GM13976 (cell line): Measurements from ENCODE around the gene PLEKHG4B.

ENCODE experiments used
- DNase-seq: peaks from one replicate; pipeline ENCODE4 v3.0.0; 2012; ENCODE audit warnings: low spot score
- in situ Hi-C: fragments of 300-500 bp; cut with MboI; formaldehyde crosslinking; loops from one replicate; pipeline ENCODE4 v1.12.0; 2022; ENCODE audit warnings: low sequenced_read_pairs, mixed read lengths, inconsistent platforms; ENCODE audit not compliant: unreplicated experiment
- TF ChIP-seq, protein P1 (sequence below): IDR thresholded peaks from 2 replicates; pipeline ENCODE4 v1.5.1; 2012; ENCODE audit warnings: borderline replicate concordance, mild to moderate bottlenecking; ENCODE audit not compliant: insufficient read depth; ENCODE audit errors: extremely low read depth, missing control alignments, control extremely low read depth

PLEKHG4B gene

DNA sequence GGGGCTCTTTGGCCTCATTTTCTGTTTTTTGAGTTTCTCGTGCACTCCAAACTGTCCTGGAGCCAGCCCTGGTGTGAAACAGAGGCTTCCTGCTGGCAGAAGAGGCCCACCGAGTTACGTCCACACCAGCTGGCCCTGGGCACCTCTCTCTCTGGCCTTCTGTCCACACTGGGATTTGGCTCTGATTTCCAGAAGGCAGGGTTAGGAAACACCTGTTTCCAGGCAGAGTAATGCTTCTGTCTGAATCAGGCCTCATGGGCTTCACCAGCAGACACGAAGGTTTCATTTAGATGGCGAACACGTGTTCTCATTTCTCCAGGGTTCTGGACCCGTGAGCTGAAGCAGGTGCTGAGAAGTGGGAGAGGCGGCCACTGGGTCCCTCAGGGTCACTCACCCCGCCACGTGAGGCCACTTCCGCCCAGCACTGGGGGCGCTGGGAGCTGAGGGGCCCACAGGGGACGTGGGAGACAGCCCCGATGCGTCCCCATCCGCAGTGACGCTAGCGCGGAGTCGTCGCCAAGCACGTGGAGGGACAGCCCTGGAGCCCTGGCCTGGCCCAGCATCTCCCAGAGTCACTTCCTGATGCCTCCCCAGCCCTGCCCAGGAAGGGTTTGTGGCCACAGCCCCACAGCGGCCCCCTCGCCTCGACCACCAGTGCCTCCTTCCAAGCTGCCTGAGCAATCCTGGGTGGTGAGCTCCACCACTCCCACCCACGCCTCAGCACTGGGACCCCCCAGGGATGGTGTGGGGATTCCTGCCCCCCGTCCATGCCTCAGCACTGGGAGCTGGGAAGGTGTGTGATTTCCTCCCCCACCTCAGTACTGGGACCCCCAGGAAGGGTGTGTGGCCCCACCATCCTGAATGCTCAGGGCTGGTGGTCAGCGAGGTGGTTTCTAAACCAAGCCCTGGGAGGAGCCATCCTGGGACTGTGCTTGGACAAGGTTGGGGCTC, 94.4 kb downstream of the PLEKHG4B start:
- TF ChIP-seq, protein P1, sequence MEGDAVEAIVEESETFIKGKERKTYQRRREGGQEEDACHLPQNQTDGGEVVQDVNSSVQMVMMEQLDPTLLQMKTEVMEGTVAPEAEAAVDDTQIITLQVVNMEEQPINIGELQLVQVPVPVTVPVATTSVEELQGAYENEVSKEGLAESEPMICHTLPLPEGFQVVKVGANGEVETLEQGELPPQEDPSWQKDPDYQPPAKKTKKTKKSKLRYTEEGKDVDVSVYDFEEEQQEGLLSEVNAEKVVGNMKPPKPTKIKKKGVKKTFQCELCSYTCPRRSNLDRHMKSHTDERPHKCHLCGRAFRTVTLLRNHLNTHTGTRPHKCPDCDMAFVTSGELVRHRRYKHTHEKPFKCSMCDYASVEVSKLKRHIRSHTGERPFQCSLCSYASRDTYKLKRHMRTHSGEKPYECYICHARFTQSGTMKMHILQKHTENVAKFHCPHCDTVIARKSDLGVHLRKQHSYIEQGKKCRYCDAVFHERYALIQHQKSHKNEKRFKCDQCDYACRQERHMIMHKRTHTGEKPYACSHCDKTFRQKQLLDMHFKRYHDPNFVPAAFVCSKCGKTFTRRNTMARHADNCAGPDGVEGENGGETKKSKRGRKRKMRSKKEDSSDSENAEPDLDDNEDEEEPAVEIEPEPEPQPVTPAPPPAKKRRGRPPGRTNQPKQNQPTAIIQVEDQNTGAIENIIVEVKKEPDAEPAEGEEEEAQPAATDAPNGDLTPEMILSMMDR: no peak
- in situ Hi-C loops: no loop called here
- no peak for DNase-seq

DNA sequence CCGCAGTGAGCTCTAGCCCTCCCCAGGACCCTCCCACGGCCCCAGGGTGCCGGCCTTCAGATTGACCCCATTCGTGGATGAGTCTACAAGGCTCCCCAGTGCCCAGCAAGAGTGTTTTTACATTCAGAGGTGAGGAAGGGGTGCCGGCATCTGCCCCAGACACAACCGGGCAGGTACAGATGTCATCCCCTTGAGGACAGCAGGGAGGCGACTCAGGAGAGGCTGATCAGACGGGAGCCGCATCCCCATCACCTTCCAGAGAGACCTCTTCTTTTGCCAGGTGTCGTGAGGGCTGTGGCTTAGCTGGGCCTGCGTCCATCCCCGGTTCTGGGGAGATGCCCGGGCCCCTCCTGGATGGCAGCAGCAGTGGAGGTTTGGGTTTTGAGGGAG, 95.1 kb downstream of the PLEKHG4B start:
- TF ChIP-seq, protein P1: no peak
- DNase-seq: no peak
- in situ Hi-C loops: no loop called here

DNA sequence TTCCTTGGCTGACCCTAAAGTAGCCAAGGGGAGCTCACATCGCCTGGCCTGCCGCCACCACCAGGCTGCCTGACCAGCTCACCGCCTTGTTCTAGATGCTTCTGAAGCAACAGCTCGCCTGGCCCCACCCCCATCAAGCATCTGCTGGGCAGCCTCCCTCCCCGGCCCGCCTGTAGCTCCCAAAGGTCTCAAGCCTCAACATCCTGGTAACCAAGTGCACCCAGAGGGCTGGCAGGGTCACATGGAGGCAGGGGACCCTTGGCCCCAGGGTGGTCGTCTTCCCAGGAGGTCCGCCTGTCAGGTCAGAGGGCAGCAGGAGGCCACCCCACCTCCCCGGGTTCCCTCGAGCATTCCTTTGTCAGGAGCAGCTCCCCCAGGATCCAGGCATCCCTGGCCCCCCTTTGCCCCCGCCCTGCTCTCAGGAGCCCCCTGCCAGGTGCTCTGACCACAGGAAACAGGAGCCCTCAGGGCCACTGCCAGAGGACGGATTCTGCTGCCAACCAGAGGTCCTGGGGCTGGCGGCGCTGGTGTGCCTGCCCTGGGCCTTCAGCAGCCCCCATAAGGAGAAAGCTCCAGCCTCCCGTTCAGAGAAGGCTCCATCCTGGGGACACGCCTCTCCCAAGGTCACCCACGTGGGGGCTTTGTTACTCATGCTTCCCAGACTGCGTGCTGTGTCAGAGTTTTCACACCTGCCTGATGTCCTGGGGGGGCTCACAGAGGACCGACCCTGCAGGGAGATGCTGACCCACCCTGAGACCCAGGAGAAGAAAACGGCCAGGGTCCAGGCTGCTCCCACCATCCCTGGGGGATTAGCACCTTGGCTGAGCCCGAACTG, 95.9 kb downstream of the PLEKHG4B start:
- TF ChIP-seq, protein P1: no peak
- DNase-seq: no peak
- in situ Hi-C loops: no loop called here

DNA sequence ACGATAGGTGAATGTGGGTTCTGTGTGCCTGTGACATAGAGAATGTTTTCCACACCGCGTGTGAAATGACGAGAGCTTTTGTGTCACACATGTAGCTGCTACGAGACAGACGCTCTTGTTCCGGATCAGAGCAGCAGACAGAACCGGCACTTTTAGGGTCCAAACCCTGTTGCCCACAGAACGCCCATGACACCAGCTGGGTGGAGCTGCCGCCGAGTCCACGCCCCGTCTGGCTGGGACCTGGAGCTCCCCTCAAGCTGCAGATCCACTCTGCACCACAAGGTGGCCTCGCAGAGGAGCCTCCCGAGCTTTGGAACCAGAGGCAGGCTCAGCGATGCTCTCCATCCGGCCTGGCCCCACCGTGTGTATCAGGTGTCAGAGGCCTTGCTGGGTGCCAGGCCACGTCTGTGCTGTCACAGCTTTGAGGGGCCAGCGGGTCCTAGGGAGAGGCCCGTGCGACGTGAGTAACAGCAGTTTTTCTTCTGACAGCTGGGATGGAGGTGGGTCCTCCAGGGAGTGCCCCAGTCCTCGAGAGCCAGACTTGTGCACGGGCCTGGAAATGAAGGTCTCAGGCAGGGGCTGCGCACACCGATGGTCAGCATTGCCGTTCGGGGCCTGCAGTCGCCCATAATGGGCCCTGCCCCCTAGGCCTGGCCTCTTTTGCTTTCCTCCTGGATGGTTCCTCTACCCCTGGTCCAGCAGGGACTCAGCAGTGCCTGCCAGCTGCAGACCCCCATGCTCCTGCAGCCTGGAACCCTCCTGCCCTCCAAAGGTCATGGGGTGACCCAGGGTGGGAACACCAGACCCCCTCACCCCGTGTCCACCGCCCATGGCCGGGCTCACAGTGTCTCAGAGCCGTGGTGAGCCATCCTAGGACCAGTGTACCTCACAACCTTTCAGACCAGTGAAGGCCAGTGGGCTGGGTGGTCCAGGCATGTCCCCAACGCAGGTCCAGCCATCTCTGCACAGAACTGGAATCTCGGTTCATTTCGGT, 96.8 kb downstream of the PLEKHG4B start:
- in situ Hi-C loops: no loop called here
- TF ChIP-seq, protein P1: peak; percentile 85
- peak; percentile 96 for DNase-seq

DNA sequence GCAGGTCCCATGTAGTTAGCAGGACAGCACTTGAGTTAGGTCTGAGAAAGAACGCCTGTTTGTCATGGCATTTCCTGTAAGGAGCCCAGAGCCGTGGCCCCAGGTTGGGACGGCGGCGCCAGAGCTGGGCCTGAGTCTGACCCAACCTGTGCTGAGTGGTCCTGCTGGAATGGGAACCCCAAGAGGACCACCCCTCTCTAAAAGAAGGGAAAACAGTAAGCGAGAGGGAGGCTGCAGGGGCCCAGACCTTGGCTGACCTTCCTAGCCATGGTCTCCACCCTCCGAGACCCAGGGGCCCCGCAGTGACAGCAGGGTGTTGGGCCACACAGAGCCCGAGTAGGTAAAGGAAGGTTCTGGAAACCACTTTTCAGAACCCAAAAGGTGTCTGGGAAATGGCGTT, 97.5 kb downstream of the PLEKHG4B start:
- TF ChIP-seq, protein P1: no peak
- in situ Hi-C loops: no loop called here
- DNase-seq: no peak

DNA sequence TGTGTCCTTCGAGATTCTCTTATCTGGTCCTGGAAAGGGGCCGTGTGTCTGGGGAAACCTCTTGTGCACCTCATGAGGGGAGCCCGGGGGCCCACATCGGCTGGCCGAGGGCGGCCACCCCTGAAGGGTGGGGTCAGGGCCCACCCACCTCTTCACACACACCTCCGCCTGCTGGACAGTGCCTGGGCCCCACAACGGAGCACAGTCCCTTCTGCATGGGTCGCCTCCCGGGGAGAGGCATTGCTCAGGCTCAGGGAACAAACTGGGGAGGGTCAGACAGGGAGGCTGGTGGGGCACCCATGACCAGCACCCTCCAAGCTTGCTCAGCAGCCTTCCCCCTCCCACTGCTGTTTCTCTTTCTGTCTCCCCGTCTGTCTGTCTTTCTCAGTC, 98.0 kb downstream of the PLEKHG4B start:
- in situ Hi-C loops: no loop called here
- DNase-seq: no peak
- TF ChIP-seq, protein P1: no peak
